Gastrocnemius medialis (tissue), 4 donors: ENCODE data around the gene WDR4.

Source experiments
- CTCF ChIP-seq, 5 experiments: fragments of 450-650 bp in 3 of 5; fragments of 200-600 bp in 2 of 5; sonication (generic) in 2 of 5; IDR thresholded peaks in 4 of 5; conservative IDR thresholded peaks in 1 of 5; 1 replicate in 4 of 5; 2 replicates in 1 of 5; pipeline ENCODE4 v1.5.1; 2016 to 2019; ENCODE audit warnings: antibody characterized with exemption in 5 of 5, mild to moderate bottlenecking in 3 of 5, moderate library complexity in 3 of 5
- POLR2A ChIP-seq, 2 donors: fragments of 450-650 bp; IDR thresholded peaks; one replicate each; pipeline ENCODE4 v1.6.1; 2017; ENCODE audit warnings: antibody characterized with exemption in 2 of 2, mild to moderate bottlenecking in 2 of 2, moderate library complexity in 2 of 2

- no peak for TF ChIP-seq POLR2A (IDR thresholded peaks at IDR 0.05)
- no peak for TF ChIP-seq CTCF (IDR thresholded peaks at IDR 0.05 in 4 of 5, conservative IDR thresholded peaks at IDR 0.05 in 1 of 5)
These were observed 21.0 kb downstream of the WDR4 start for GRCh38 chr21:42858185-42858847.
